Measurements from ENCODE around the gene KDM3B.
"Not testable (repeated sequence)": the region's sequence is repeated elsewhere in the genome, so short reads cannot be mapped to it uniquely, and the experiment has no call there.

The KDM3B gene, protein sequence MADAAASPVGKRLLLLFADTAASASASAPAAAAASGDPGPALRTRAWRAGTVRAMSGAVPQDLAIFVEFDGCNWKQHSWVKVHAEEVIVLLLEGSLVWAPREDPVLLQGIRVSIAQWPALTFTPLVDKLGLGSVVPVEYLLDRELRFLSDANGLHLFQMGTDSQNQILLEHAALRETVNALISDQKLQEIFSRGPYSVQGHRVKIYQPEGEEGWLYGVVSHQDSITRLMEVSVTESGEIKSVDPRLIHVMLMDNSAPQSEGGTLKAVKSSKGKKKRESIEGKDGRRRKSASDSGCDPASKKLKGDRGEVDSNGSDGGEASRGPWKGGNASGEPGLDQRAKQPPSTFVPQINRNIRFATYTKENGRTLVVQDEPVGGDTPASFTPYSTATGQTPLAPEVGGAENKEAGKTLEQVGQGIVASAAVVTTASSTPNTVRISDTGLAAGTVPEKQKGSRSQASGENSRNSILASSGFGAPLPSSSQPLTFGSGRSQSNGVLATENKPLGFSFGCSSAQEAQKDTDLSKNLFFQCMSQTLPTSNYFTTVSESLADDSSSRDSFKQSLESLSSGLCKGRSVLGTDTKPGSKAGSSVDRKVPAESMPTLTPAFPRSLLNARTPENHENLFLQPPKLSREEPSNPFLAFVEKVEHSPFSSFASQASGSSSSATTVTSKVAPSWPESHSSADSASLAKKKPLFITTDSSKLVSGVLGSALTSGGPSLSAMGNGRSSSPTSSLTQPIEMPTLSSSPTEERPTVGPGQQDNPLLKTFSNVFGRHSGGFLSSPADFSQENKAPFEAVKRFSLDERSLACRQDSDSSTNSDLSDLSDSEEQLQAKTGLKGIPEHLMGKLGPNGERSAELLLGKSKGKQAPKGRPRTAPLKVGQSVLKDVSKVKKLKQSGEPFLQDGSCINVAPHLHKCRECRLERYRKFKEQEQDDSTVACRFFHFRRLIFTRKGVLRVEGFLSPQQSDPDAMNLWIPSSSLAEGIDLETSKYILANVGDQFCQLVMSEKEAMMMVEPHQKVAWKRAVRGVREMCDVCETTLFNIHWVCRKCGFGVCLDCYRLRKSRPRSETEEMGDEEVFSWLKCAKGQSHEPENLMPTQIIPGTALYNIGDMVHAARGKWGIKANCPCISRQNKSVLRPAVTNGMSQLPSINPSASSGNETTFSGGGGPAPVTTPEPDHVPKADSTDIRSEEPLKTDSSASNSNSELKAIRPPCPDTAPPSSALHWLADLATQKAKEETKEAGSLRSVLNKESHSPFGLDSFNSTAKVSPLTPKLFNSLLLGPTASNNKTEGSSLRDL (N-terminal part only)

DNA sequence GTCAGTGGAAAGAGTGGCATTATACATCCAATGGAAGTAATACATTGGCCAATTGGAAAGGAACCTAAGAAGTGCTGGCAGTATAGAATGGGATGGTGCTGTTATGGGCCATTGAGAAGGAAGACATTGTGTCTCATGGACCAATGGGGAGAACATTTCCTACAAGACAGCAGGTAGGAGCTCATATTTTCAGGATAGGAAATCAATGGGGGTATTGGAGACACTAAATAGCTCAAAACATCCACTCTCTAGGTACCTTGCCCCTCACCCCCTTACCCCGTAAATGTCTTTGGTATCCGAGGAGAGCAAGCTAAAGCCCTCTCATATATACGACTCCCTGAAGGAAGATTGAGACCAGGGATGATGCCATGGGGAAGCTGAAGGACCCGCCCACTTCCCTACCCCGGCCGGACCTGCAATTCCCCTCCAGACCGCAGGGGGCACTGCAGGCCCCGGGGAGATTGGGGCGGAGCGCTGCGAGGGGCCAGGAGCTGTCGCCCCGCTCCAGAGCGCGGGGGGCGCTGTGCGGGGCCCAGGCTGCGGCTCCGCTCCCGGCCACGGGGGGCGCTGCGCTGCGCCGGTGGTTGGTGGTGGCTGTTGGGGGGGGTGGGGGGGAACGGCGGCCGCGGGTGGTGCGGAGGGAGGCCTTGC is at the start of gene KDM3B:
Gene KDM3B (plus strand): TSS at position 615 of the 651 bp plus-strand sequence. CDS start 111 bp downstream, outside the sequence.
- peak; percentile 73 for DNase-seq

DNA sequence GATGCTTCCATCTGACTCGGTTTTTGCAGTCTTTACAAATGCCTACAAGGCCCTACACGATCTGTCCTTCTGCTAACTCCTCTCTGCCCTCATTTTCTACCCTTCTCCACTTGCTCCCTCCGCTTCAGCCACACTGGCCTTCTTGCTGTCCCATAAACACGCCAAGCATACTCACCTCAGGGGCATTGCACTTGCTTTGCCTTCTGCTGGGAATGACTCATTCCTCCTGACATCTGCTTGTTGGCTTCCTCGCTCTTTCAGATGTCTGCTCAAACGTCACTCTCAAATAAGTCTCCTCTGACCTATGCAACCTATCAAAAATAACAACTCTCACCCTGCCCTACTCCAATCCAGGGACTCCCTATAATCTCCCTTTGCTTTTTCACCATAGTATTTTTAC is 49.1 kb upstream of the KDM3B start:
- no peak for DNase-seq

GRCh38 chr5:138305797-138306196 is 46.7 kb upstream of the KDM3B start:
- peak; percentile 56 for DNase-seq

DNA sequence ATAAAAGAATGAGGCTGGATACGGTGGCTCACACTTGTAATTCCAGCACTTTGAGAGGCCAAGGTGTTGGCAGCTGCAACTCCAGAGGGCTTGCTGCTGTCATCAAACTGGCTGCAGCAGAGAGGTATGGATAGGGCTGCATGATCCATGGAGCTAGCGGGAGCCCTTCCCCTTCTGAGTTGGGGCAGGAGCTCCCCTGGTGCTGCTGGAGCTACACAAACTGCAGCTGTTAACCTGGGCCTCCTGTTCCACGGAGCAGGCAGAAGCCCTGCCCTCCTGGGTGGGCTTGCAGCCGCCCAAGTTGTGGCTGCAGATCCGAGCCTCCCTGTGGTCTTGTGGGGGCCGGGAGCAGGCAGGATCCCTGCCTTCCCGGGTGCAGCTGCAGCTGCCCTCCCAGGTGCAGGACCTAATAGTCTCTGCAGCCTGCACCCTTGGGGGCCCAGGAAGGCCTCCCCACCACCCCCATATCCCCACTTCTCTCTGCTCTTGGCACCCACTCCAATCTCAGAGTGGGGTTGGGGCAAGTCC is 36.7 kb upstream of the KDM3B start:
- DNase-seq = no peak

DNA sequence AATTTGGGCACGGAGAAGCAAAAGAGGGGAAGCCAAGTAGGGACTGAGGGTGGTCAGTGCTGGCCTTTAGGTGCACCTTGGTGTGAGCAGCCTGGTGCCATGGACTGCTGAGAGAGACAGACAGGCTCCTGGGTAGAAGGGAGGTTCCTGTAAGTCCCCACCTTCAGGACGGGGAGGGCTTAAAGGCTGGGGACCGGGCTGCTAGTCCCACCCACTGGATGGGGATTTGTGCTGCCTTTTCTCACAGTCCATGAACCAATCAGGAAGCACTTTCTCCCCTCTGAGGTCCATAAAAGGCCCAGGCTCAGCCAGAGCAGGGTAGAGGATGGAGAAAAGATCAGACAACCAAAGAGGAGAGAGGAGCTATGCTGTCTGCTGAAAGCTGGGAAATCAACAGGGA is 36.1 kb upstream of the KDM3B start:
- DNase-seq = no peak

DNA sequence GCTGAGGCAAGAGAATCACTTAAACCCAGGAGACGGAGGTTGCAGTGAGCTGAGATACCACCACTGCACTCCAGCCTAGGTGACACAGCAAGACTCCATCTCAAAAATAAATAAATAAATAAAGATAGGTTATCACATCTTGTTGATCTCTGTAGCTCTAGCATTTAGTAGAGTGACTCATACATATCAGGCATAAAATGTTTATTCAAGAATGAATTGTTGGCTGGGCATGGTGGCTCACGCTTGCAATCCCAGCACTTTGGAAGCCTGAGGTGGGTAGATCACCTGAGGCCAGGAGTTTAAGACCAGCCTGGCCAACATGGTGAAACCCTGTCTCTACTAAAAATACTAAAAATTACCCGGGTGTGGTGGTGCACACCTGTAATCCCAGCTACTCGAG is 34.3 kb upstream of the KDM3B start:
- DNase-seq = not testable (repeated sequence)

- no peak for DNase-seq
These were observed 21.6 kb upstream of the KDM3B start for GRCh38 chr5:138330813-138331448.

GRCh38 chr5:138331449-138332368 is 20.8 kb upstream of the KDM3B start, which contains the start of gene CDC25C:
Gene CDC25C (minus strand): TSS chr5:138331804. CDS start chr5:138331180, 624 bp downstream.
- peak; percentile 99 for DNase-seq

GRCh38 chr5:138334867-138335447 is 17.5 kb upstream of the KDM3B start:
- DNase-seq = no peak

GRCh38 chr5:138336952-138337684 is 15.4 kb upstream of the KDM3B start:
- peak; percentile 79 for DNase-seq

- peak; percentile 83 for DNase-seq
These were observed 14.6 kb upstream of the KDM3B start, which contains the start of gene FAM53C for GRCh38 chr5:138337685-138338410. Gene FAM53C (plus strand): TSS chr5:138338266. CDS start chr5:138341336, 3,070 bp downstream.

GRCh38 chr5:138338411-138339090 is 13.9 kb upstream of the KDM3B start:
- no peak for DNase-seq

DNA sequence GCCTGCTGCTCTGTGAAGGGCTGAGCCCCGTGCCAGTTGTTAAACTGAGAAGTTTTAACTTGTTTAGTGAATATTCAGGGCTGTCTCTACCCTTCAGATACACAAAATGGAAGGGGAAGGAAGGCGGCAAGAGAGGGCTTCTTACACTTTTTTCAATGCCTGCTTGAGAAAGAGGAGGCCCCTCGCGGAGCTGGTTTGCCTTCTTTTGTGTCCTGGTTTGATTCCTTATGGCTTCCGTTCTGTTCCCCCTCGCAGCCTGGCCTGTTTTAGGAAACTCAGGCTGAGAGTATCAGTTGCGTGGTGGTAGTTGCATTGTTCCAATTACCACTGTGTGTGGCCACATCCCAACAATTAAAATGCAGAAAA is 13.4 kb upstream of the KDM3B start:
- no peak for DNase-seq

DNA sequence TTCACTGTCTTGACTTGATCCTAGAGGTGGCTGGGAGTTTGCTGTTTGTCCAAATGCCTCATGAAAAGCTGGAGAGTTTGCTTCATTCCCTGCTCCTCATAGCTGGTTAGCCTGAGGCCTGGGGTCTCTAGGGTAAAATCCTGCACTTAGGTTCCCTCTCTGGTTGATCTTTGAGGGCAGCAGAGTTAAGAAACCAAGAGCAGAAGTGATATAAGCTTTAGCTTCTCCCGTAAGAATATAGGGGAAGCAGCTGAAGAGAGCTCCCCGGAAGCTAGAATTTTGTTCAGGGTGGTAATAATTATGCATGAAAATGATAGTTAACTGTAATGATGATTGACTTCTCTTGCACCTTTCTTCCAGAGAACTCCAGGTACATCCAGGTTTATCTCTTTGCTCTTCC is 13.0 kb upstream of the KDM3B start:
- no peak for DNase-seq

- DNase-seq = no peak
These were observed 12.5 kb upstream of the KDM3B start for GRCh38 chr5:138340008-138340407.

DNA sequence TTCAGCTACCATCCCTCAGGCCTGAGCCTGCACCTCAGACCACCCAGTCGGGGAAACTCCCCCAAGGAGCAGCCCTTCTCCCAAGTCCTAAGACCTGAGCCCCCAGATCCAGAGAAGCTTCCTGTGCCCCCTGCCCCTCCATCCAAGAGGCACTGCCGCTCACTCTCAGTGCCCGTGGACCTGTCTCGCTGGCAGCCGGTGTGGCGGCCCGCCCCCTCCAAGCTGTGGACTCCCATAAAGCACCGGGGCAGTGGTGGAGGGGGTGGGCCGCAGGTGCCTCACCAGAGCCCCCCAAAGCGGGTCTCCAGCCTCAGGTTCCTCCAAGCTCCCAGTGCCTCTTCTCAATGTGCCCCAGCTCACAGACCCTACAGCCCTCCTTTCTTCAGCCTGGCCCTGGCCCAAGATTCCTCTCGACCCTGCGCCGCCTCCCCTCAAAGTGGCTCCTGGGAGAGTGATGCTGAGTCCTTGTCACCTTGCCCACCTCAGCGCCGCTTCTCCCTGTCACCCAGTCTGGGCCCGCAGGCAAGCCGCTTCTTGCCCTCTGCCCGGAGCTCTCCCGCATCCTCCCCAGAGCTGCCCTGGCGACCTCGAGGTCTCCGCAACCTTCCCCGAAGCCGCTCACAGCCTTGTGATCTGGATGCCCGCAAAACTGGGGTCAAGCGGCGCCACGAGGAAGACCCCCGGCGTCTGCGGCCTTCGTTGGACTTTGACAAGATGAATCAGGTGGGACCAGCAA is 7.4 kb upstream of the KDM3B start:
- no peak for DNase-seq

DNA sequence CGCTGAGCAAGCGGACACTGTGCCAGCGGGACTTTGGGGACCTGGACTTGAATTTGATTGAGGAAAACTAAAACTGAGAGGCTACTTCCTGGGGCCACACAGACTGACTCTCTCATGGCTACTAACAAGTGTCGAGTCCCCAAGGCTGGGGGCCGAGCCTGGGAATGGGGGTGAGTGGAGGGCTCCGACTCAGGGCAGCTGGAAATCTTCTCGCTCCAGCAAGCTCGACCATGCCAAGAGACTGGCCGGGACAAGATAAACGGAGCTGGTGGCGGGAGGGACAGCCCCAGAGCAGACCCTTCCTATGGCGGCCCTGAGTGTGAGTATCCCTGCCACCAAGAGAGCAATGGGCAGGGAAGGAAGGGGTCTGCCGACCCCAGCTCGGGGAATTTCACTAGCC is 5.6 kb upstream of the KDM3B start:
- DNase-seq = no peak

Data from NCI-H2029 (cell line).